ENCODE data around the gene ZDHHC3.

DNA sequence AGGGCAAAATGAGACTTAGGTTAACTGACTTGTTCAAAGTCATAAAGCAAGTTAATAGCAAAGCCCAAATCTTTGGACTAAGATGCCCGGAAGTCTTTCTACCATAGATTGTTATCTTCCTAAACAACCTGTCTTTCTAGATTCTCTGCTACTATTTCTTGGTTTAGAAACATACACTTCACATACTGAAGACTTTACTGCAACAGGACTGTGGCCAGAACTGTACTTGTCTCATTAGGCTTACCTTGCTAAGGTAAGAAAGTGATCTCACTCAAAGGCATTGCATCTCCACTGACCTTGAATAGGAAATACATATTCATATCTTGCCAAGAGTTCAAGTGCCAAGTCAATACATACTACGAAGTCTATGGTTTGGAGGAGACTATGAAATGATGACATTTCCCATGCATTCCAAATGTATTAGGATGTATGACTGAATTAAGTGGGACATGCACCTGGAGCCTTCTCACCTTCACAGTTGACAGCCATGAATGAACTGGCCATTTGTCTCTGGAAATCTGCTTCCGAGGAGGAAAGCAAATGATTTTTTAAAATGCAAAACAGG is 5.0 kb downstream of the ZDHHC3 start:
- TF ChIP-seq, protein P1, sequence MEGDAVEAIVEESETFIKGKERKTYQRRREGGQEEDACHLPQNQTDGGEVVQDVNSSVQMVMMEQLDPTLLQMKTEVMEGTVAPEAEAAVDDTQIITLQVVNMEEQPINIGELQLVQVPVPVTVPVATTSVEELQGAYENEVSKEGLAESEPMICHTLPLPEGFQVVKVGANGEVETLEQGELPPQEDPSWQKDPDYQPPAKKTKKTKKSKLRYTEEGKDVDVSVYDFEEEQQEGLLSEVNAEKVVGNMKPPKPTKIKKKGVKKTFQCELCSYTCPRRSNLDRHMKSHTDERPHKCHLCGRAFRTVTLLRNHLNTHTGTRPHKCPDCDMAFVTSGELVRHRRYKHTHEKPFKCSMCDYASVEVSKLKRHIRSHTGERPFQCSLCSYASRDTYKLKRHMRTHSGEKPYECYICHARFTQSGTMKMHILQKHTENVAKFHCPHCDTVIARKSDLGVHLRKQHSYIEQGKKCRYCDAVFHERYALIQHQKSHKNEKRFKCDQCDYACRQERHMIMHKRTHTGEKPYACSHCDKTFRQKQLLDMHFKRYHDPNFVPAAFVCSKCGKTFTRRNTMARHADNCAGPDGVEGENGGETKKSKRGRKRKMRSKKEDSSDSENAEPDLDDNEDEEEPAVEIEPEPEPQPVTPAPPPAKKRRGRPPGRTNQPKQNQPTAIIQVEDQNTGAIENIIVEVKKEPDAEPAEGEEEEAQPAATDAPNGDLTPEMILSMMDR (IDR thresholded peaks at IDR 0.05; ENCODE audit: low read length) = no peak
- no peak for TF ChIP-seq EZH2 (optimal IDR thresholded peaks at IDR 0.05; ENCODE audit: low read depth, low read length)
